Right hindlimb (tissue), 1 donor: ENCODE measurements around the gene SURF4.

Source experiments
- DNase-seq: peaks from one replicate; pipeline ENCODE4 v3.0.0-alpha.2; 2018

SURF4 gene

GRCh38 chr9:133375724-133376654 is at the start of gene SURF4, which contains the start of gene STKLD1:
Gene SURF4 (minus strand): TSS chr9:133376060. CDS start chr9:133375969, 91 bp downstream.
Gene STKLD1 (plus strand): TSS chr9:133376366. CDS start chr9:133376474, 108 bp downstream.
- peak; percentile 97 for DNase-seq

GRCh38 chr9:133425049-133425632 is 49.3 kb upstream of the SURF4 start:
- DNase-seq = no peak

- DNase-seq = no peak
These were observed 48.3 kb upstream of the SURF4 start for GRCh38 chr9:133424187-133424586.

GRCh38 chr9:133423216-133423615 is 47.4 kb upstream of the SURF4 start:
- no peak for DNase-seq

GRCh38 chr9:133421615-133422542 is 46.0 kb upstream of the SURF4 start, which contains the start of gene ADAMTS13:
Gene ADAMTS13 (plus strand): TSS chr9:133422367. CDS start chr9:133422444, 77 bp downstream.
- DNase-seq = no peak

GRCh38 chr9:133420392-133420827 is 44.5 kb upstream of the SURF4 start:
- DNase-seq = no peak

GRCh38 chr9:133419005-133419404 is 43.1 kb upstream of the SURF4 start:
- DNase-seq = no peak

- peak; percentile 91 for DNase-seq
These were observed 41.9 kb upstream of the SURF4 start, which contains the start of gene REXO4 for GRCh38 chr9:133417541-133418461. Gene REXO4 (minus strand): TSS chr9:133418010. CDS start chr9:133417844, 166 bp downstream.

- DNase-seq = no peak
These were observed 39.3 kb upstream of the SURF4 start for GRCh38 chr9:133415170-133415569.

- no peak for DNase-seq
These were observed 32.2 kb upstream of the SURF4 start for GRCh38 chr9:133408042-133408441.

GRCh38 chr9:133406480-133407307 is 30.8 kb upstream of the SURF4 start:
- peak; percentile 71 for DNase-seq

GRCh38 chr9:133405508-133406438 is 29.9 kb upstream of the SURF4 start:
- no peak for DNase-seq

GRCh38 chr9:133404454-133405002 is 28.7 kb upstream of the SURF4 start:
- DNase-seq = no peak

GRCh38 chr9:133403766-133404453 is 28.1 kb upstream of the SURF4 start:
- DNase-seq = no peak

GRCh38 chr9:133402689-133403088 is 26.8 kb upstream of the SURF4 start:
- no peak for DNase-seq

GRCh38 chr9:133401588-133401987 is 25.7 kb upstream of the SURF4 start:
- DNase-seq = no peak

- DNase-seq = no peak
These were observed 24.4 kb upstream of the SURF4 start for GRCh38 chr9:133400292-133400691.

GRCh38 chr9:133397895-133398294 is 22.0 kb upstream of the SURF4 start:
- DNase-seq = no peak
